NCI-H510A treated with DMSO at 0.1 percent for 48 hours (cell line): Measurements from ENCODE around the gene HNRNPK.

Experiments
- DNase-seq: peaks from one replicate; lab custom pipeline; 2025; lab: John Stamatoyannopoulos, UW

The HNRNPK gene

GRCh38 chr9:83979812-83980394, at the start of gene HNRNPK:
Gene HNRNPK (minus strand): TSS chr9:83980215. CDS start chr9:83978252, 1,963 bp downstream.
- peak; percentile 98 for DNase-seq

DNA sequence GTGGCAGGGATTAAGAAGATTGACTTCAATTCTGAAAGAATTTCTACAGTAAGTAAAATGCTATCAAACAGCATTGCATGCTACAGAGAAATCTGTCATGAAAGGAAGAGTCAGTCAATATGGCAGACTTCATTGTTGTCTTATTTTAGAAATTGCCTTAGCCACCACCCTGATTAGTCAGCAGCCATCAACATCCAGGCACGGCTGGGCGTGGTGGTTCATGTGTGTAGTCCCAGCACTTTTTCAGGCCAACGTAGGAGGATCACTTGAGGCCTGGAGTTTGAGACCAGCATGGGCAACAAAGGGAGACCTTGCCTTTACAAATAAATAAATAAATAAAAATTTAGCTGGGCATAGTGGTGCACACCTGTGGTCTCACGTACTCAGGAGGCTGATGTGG, 47.2 kb upstream of the HNRNPK start:
- DNase-seq, result no peak

- DNase-seq, result no peak
These were observed 44.1 kb upstream of the HNRNPK start for GRCh38 chr9:84024041-84024575.

- DNase-seq, result no peak
These were observed 27.6 kb upstream of the HNRNPK start for GRCh38 chr9:84007662-84008061.

- DNase-seq, result no peak
These were observed 23.2 kb upstream of the HNRNPK start for GRCh38 chr9:84003246-84003645.

- no peak for DNase-seq
These were observed 22.3 kb upstream of the HNRNPK start for GRCh38 chr9:84002344-84002743.

GRCh38 chr9:84001621-84002020, 21.6 kb upstream of the HNRNPK start:
- DNase-seq, result no peak

GRCh38 chr9:84000186-84000585, 20.2 kb upstream of the HNRNPK start:
- DNase-seq, result no peak

DNA sequence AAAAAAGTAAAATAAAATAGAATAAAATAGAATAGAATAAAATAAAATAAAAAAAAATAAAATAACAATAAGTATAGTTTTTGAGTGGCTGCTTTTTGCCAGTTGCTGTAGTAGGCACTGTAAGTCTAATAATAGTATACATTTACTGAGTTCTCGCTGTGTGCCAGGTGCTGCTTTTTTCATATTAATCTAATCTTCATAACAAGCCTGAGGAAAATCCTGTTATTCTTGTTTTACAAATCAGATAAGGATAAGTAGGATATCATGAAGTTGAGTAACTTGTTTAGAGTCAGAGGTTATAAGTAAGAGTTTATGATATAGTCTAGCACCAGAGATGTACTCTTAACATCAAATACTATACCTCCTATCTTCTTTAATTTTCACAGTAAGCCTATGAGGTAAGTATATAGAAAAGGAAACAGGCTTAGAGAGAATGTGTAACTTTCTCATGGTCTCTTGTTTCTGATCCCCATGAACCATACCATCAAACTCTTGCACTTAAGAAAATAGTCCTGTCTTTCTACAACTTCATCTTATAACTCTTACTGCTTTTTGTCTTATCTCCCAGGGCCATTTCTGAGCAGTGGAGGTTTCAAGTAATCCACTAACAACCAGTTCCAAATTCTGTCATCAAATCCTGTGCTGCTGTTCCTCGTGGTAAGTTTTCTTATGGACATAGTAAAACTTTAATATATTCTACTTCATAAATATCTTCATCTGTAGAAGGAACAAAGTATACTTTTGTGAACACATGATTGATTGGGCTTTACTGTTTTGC, 19.3 kb upstream of the HNRNPK start:
- DNase-seq, result no peak

- DNase-seq, result no peak
These were observed 16.1 kb upstream of the HNRNPK start for GRCh38 chr9:83996126-83996525.

- DNase-seq, result no peak
These were observed 12.9 kb upstream of the HNRNPK start for GRCh38 chr9:83992901-83993300.

DNA sequence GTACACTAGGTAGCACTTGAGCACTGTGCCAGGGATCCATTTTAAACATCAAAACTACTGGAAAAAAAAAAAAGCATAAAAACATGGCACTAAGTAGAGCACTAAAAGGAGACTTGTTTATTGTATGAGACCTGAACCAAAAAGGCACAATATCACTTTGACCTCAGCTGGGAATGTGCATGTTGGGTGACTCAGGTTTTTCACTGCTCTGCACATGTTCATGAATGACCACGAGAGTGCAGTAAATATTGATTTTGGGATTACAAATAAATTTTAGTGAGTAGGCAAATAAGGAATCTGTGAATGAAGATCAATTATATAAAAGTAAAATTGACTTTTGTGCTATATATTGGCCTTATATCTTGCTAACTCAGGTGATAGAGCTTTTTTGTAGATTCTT, 12.4 kb upstream of the HNRNPK start:
- DNase-seq, result no peak

GRCh38 chr9:83991355-83991754, 11.3 kb upstream of the HNRNPK start:
- DNase-seq, result no peak

DNA sequence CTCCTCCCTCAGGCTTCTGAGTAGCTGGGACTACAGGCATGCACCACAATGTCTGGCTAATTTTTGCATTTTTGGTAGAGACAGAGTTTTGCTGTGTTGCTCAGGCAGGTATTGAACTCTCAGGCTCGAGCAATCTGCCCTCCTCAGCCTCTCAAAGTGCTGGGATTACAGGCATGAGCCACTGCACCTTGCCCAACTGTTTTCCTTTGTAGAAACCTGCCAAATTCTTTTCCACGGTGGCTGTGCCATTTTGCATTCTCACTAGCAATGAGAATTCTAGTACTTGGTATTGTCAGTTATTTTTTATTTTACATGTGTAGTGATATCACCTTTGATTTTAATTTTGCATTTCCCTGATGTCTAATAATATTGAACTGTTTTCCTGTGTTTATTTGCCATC, 8.4 kb upstream of the HNRNPK start:
- DNase-seq, result no peak

DNA sequence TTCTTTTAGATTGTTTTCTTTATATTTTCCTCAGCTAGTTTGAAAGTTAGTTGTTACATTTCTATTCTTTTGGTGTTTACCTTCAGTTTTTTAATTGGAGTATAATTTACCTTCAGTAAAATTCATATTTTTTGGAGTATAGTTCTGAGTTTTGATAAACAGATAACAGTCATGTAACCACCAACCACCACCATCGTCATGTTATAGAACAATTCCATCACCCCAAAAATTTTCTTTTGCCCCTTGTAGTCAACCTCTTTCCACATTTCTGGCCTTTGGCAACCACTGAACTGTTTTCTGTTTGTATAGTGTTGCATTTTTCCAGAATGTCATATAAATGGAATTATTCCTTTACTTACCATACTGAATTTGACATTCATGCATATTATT, 7.4 kb upstream of the HNRNPK start:
- no peak for DNase-seq

GRCh38 chr9:83986765-83987401, 6.9 kb upstream of the HNRNPK start:
- DNase-seq, result peak; percentile 17

DNA sequence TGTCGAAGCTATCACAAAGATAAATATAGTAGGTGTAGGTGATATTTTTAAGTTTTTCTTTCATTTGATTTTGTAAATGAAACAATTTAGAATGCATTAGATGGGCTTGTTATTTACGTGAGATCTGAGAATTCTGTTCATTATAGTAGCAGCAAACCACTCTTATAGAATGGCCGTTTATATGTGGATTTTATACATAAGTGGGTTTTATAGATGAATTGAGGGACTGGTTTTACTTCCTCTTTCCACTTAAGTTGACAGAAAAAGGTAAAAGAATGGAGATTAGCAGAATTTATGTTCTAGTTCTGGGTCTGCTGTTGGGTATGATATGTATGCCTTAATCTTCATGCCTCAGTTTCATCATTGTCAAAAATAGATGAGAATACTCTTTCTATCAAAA, 6.2 kb upstream of the HNRNPK start:
- no peak for DNase-seq

- DNase-seq, result peak; percentile 62
These were observed 1.3 kb upstream of the HNRNPK start for GRCh38 chr9:83981126-83981871.

GRCh38 chr9:83980395-83981125, 545 bp upstream of the HNRNPK start, which contains the start of gene RMI1:
Gene RMI1 (plus strand): TSS chr9:83980805. CDS start chr9:84000987, 20,182 bp downstream.
- DNase-seq, result peak; percentile 98

DNA sequence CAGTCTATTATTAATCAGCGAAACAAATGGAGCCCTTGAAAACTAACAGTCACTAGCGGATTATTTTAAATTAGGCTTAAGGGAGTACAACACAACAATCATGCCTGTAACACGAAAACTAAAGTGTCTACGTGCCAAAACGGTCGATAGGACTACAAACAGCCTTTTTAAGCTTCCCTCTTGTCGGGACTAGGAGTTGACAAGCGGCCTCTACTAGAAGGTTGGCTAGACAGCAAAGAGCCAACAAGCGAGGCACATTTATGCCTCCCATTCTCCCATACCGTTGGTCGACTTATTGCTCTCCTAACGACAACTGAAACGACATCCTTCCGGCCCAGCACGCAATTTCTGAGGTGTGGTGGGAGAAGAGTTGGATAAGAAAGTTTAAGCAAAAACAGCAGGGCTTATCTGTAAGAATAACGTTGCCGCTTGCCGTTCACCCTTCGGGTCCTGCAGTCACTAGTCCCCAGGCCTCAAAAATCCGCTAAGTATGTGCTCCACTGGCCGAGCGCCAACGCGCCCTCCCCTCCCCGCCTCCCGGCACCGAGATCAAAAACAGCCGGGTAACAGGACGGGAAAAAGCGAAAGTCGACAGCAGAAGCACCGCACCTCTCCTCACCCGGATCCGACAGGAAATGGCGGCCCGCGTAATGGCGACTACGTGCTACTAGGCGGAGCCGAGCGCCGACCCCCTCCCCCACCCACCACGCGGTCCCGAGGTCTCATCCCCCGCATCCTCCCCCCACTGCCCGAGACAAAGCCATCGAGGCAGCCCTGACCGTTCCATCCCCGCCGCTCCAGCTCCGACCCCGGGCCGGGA, 813 bp downstream of the HNRNPK start:
- DNase-seq, result peak; percentile 49

DNA sequence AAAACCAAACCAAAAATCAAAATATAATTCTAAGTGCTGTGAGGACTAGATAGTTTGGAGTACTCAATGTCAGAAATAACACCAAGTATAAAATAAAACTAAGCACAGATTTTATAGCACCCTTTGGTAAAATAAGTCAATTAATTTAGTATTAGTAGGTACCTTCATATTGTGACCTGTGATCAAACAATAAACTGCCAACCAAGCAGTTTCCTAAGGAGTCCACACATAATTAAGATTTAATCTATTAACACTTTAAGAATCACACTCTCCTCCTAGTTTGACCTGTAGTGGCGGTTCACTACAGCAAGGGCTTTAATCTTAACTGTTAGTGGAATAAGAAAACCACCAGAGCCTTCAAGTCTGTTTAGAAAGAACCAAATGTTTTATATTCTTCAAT, 2.8 kb downstream of the HNRNPK start:
- no peak for DNase-seq
